Fibroblast of pulmonary artery (primary cell): ENCODE measurements around the gene ARID5A.

Experiments
- DNase-seq: peaks from one replicate; pipeline ENCODE4 v3.0.0-alpha.2; 2010; ENCODE audit warnings: low read depth
- H3K4me3 ChIP-seq: replicated peaks from 2 replicates; pipeline ENCODE4 v1.5.1; 2011; ENCODE audit warnings: low read depth, mild to moderate bottlenecking, control low read depth, low read length, moderate library complexity
- CTCF ChIP-seq: IDR thresholded peaks from 2 replicates; pipeline ENCODE4 v1.5.1; 2011; ENCODE audit warnings: mild to moderate bottlenecking, control low read depth, low read length, inconsistent platforms; ENCODE audit errors: missing control alignments

ARID5A gene

GRCh38 chr2:96531872-96532505, 4.6 kb upstream of the ARID5A start:
- peak; percentile 99 for DNase-seq
- TF ChIP-seq CTCF, result no peak
- H3K4me3 ChIP-seq, result peak overlapping the region; percentile 27

- H3K4me3 ChIP-seq, result no peak overlapping the region
These were observed 3.8 kb upstream of the ARID5A start for GRCh38 chr2:96532641-96533291.

GRCh38 chr2:96533292-96534073, 3.1 kb upstream of the ARID5A start:
- DNase-seq, result peak; percentile 84
- no peak for TF ChIP-seq CTCF
- H3K4me3 ChIP-seq, result no peak overlapping the region

More at GRCh38 chr2:96532641-96533291, 3.8 kb upstream of the ARID5A start:
- TF ChIP-seq CTCF, result no peak
- DNase-seq, result no peak

GRCh38 chr2:96534141-96534540, 2.4 kb upstream of the ARID5A start:
- no peak overlapping the region for H3K4me3 ChIP-seq
- no peak for DNase-seq
- TF ChIP-seq CTCF, result no peak

- no peak overlapping the region for H3K4me3 ChIP-seq
- DNase-seq, result no peak
- no peak for TF ChIP-seq CTCF
These were observed 1.8 kb upstream of the ARID5A start for GRCh38 chr2:96534701-96535181.

- TF ChIP-seq CTCF, result no peak
- DNase-seq, result no peak
- no peak overlapping the region for H3K4me3 ChIP-seq
These were observed 1.2 kb upstream of the ARID5A start for GRCh38 chr2:96535331-96535730.
